T-cell (primary cell): ENCODE measurements around the gene ZNF195. TPM values are rescaled to one million over a fixed set of nuclear protein-coding genes. Genes with fewer than 3 reads are reported as not detected.
"Not testable (repeated sequence)": the region's sequence is repeated elsewhere in the genome, so short reads cannot be mapped to it uniquely, and the experiment has no call there.

Experiments used
- ATAC-seq, 4 experiments: fragments of 200-7000 bp in 3 of 4; fragments of 150-1000 bp in 1 of 4; cut with Tn5 transposase; replicated peaks in 1 of 4; 1 replicate in 3 of 4; 2 replicates in 1 of 4; pipeline ENCODE4 v1.10.0; 2021; ENCODE audit warnings: moderate library complexity in 3 of 4, mild to moderate bottlenecking in 2 of 4, moderate number of reproducible peaks in 1 of 4
- CTCF ChIA-PET, 2 donors: fragments of 300-600 bp; sonication (Branson Sonifier 250); formaldehyde crosslinking; loops; one replicate each; lab custom pipeline; 2022; ENCODE audit warnings: antibody characterized with exemption in 2 of 2; lab: Charles Lee
- POLR2A ChIA-PET, 2 donors: fragments of 300-600 bp; sonication (Branson Sonifier 250); formaldehyde crosslinking; loops; one replicate each; lab custom pipeline; 2022; ENCODE audit warnings: antibody characterized with exemption in 2 of 2; lab: Charles Lee
- DNase-seq, 35 experiments: peaks; one replicate each; pipeline versions ENCODE4 v3.0.0 to v3.0.0-alpha.2; 2013 to 2023
- H3K27ac ChIP-seq: one replicate; pipeline ENCODE4 v1.5.1; 2013; ENCODE audit warnings: low read length
- H3K27me3 ChIP-seq, 2 experiments: replicated peaks in 1 of 2; 1 replicate in 1 of 2; 2 replicates in 1 of 2; pipeline versions ENCODE4 v1.6.1 to v1.7.0; 2013; ENCODE audit warnings: low read length in 1 of 2, mixed read lengths in 1 of 2; ENCODE audit not compliant: control insufficient read depth in 2 of 2, insufficient read depth in 2 of 2; ENCODE audit errors: extremely low read depth in 1 of 2
- H3K36me3 ChIP-seq, 2 donors: 1 replicate in 1 of 2; 2 replicates in 1 of 2; pipeline versions ENCODE4 v1.6.1 to v1.7.0; 2013; ENCODE audit warnings: low read length in 1 of 2; ENCODE audit not compliant: control insufficient read depth in 2 of 2, insufficient read depth in 1 of 2; ENCODE audit errors: extremely low read depth in 1 of 2
- H3K4me1 ChIP-seq, 2 experiments: 1 replicate in 1 of 2; 2 replicates in 1 of 2; pipeline versions ENCODE4 v1.6.1 to v1.7.0; 2013; ENCODE audit warnings: low read length in 2 of 2, mixed read lengths in 1 of 2; ENCODE audit not compliant: insufficient read depth in 2 of 2, control insufficient read depth in 1 of 2; ENCODE audit errors: extremely low read depth in 1 of 2
- H3K4me3 ChIP-seq, 2 donors: 1 replicate in 1 of 2; 2 replicates in 1 of 2; pipeline versions ENCODE4 v1.5.1 to v1.7.0; 2013; ENCODE audit warnings: mild to moderate bottlenecking in 2 of 2, low read length in 1 of 2, moderate library complexity in 1 of 2; ENCODE audit not compliant: control insufficient read depth in 1 of 2; ENCODE audit errors: extremely low read depth in 1 of 2
- H3K9me3 ChIP-seq: 2 replicates; pipeline ENCODE4 v1.7.0; 2013
- H3K27ac Mint-ChIP-seq, 2 donors: one replicate each; pipeline ENCODE4 v1.8.0; 2020 to 2021; ENCODE audit warnings: mild to moderate bottlenecking in 2 of 2, mixed read lengths in 2 of 2
- H3K27me3 Mint-ChIP-seq, 2 donors: one replicate each; pipeline ENCODE4 v1.8.0; 2021 to 2022; ENCODE audit warnings: mixed read lengths in 2 of 2
- H3K36me3 Mint-ChIP-seq: one replicate; pipeline ENCODE4 v1.8.0; 2021; ENCODE audit warnings: mixed read lengths
- H3K4me1 Mint-ChIP-seq, 3 donors: one replicate each; pipeline ENCODE4 v1.8.0; 2020 to 2022; ENCODE audit warnings: mixed read lengths in 3 of 3, mild to moderate bottlenecking in 1 of 3
- H3K4me3 Mint-ChIP-seq, 3 donors: one replicate each; pipeline ENCODE4 v1.8.0; 2020 to 2022; ENCODE audit warnings: mild to moderate bottlenecking in 3 of 3, mixed read lengths in 3 of 3, moderate library complexity in 3 of 3
- H3K9me3 Mint-ChIP-seq, 3 donors: one replicate each; pipeline ENCODE4 v1.8.0; 2020 to 2022; ENCODE audit warnings: mixed read lengths in 3 of 3
- WGBS: methylation state at CpG from one replicate; pipeline ENCODE4 v1.1.5; 2013; ENCODE audit warnings: missing lambda C conversion rate; ENCODE audit not compliant: insufficient coverage; 5-methylcytosine and 5-hydroxymethylcytosine counted together
- total RNA-seq, 35 experiments: library from RNA in 6 of 35; stranded (reverse) in 6 of 35; fragments of 120-200 nt in 1 of 35; gene quantifications; one replicate each; pipeline versions ENCODE4 v1.2.1 to v1.2.4 and lab custom pipeline; 2013 to 2026

ZNF195 gene
- total RNA-seq, 5 donors from 2014 or later (not counting 1 experiment from before 2014, with no cell fraction given): 22.9 to 35.8 (median 32.0) TPM

GRCh38 chr11:3326450-3326849 lies 52.5 kb downstream of the ZNF195 start:
- CTCF ChIA-PET: not testable (repeated sequence)

GRCh38 chr11:3324724-3325123 lies 54.2 kb downstream of the ZNF195 start:
- H3K4me1 Mint-ChIP-seq, H3K9me3 ChIP-seq, H3K4me3 ChIP-seq, H3K4me3 Mint-ChIP-seq, H3K27ac ChIP-seq, H3K9me3 Mint-ChIP-seq, POLR2A ChIA-PET, H3K36me3 ChIP-seq, H3K27ac Mint-ChIP-seq, DNase-seq, H3K27me3 ChIP-seq, H3K4me1 ChIP-seq, CTCF ChIA-PET, H3K27me3 Mint-ChIP-seq, H3K36me3 Mint-ChIP-seq: not testable (repeated sequence)
- no CpG with 5 or more reads among the region's 3 CpGs for WGBS
- peak in 1 of 4 experiments; percentile 76 for ATAC-seq

More at GRCh38 chr11:3326450-3326849, 52.5 kb downstream of the ZNF195 start:
- H3K27ac Mint-ChIP-seq, H3K9me3 ChIP-seq, DNase-seq, H3K27me3 ChIP-seq, H3K27me3 Mint-ChIP-seq, ATAC-seq, H3K9me3 Mint-ChIP-seq, H3K4me3 Mint-ChIP-seq, H3K4me3 ChIP-seq, POLR2A ChIA-PET, H3K36me3 ChIP-seq, H3K36me3 Mint-ChIP-seq, H3K27ac ChIP-seq, H3K4me1 Mint-ChIP-seq, H3K4me1 ChIP-seq: not testable (repeated sequence)
- WGBS: no CpG with 5 or more reads among the region's 13 CpGs

Other genes starting within 250 kb of the ZNF195 start
- gene OSBPL5, start 213.8 kb downstream of the ZNF195 start, total RNA-seq: 10 to 100 TPM; 11.2 to 41.5 (median 20.9) TPM
- gene MRGPRG, start 160.3 kb downstream of the ZNF195 start, total RNA-seq: not detected
- not detected for gene MRGPRE, start 146.7 kb downstream of the ZNF195 start, total RNA-seq